ENCODE data around the gene NRTN. TPM values are rescaled to one million over a fixed set of nuclear protein-coding genes. Genes with fewer than 3 reads are reported as not detected.

The NRTN gene
- total RNA-seq, 1 donor from 2014 or later: 5.4 TPM

DNA sequence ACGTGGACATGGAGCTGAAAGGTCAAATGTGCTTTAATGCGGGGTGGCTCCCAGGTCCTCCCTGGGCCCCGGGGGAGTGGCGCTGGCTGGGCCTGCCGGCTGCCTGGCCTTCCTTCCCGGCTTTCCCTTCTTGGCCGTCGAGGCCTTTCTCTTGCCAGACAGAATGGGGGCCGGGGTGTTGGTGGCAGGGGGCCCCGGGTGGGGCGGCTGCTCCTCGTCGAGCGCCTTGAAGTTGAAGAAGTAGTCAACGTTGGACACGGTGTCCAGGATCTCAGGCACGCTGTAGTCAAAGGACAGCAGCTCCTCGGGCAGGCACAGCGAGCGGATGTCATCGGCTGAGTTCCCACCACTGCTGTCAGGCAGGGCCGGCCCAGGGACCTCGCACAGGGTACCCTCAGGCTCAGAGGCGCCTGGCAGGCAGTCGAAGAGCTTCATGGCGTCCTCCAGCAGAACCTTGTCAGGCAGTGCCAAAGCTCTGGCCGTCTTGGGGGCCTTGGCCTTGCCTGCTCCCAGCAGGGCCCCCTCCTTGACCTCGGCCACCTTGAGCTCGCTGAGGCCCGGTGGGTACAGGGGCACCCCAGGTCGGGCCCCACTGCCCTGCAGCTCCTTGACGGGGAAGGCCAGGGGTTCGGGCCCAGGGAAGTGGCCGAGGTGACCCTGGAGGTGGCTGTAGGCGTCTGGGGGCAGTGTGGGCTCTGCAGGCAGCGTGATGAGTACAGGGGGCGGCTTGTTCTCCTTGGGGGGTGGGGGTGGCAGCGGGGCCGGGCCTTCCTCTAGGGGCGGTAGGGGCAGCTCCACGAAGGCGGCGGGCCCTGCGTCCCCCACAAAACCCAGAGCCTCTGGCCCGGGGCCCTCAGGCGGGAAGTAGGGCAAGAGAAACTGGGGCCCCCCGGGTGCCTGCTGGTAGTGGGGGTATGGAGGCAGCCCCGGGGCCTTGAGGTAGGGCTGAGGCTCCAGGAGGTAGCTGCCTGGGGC, 21.6 kb upstream of the NRTN start:
- Mint-ChIP-seq H3K4me1 (ENCODE audit: unreplicated experiment) (no peaks in the 10 kb centered on the region), H3K4me3 (no peak overlapping the region), H3K27ac (no peak overlapping the region), H3K9me3 (no peaks in the 10 kb centered on the region), H3K36me3 (no peaks in the 10 kb centered on the region), H3K27me3 (no peaks in the 10 kb centered on the region)
- no peak for DNase-seq (ENCODE audit: extremely low spot score, unreplicated experiment)
- TF ChIP-seq, protein P1, sequence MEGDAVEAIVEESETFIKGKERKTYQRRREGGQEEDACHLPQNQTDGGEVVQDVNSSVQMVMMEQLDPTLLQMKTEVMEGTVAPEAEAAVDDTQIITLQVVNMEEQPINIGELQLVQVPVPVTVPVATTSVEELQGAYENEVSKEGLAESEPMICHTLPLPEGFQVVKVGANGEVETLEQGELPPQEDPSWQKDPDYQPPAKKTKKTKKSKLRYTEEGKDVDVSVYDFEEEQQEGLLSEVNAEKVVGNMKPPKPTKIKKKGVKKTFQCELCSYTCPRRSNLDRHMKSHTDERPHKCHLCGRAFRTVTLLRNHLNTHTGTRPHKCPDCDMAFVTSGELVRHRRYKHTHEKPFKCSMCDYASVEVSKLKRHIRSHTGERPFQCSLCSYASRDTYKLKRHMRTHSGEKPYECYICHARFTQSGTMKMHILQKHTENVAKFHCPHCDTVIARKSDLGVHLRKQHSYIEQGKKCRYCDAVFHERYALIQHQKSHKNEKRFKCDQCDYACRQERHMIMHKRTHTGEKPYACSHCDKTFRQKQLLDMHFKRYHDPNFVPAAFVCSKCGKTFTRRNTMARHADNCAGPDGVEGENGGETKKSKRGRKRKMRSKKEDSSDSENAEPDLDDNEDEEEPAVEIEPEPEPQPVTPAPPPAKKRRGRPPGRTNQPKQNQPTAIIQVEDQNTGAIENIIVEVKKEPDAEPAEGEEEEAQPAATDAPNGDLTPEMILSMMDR (conservative IDR thresholded peaks at IDR 0.05): no peak

- Mint-ChIP-seq H3K36me3 (no peaks in the 10 kb centered on the region), H3K27ac (no peak within 1 kb of the TSS), H3K27me3 (no peaks in the 10 kb centered on the region), H3K4me1 (ENCODE audit: unreplicated experiment) (no peaks in the 10 kb centered on the region), H3K4me3 (no peak within 1 kb of the TSS), H3K9me3 (no peaks in the 10 kb centered on the region)
- TF ChIP-seq, protein P1 (conservative IDR thresholded peaks at IDR 0.05): no peak
- no peak for DNase-seq (ENCODE audit: extremely low spot score, unreplicated experiment)
These were observed 20.2 kb upstream of the NRTN start, which contains the start of gene PRR22 for GRCh38 chr19:5784581-5785147. Gene PRR22, minus strand, starts transcription at chr19:5784746. Its CDS starts 86 bp downstream, at chr19:5784660.

DNA sequence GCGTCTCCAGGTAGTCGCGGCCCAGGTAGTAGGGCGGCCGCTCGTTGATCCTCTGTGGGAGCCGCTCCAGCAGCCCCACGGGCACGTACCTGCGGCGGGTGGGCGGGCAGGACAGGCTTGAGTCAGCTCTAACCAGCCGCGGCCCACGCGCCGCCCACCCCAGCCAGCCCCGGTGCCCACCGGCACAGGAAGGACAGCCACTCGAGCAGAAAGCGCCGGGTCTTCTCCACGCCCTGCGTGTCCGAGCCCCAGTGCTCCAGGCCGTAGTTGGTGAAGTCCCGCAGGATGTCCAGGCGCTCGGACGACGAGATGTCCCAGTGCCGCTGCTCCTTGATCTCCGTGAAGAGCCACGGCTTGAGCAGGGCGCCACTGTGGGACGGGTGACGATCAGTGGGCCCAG, 19.4 kb upstream of the NRTN start:
- TF ChIP-seq, protein P1 (conservative IDR thresholded peaks at IDR 0.05): no peak
- H3K27ac Mint-ChIP-seq: no peak overlapping the region
- DNase-seq (ENCODE audit: extremely low spot score, unreplicated experiment): no peak
- H3K9me3 Mint-ChIP-seq: no peaks in the 10 kb centered on the region
- H3K27me3 Mint-ChIP-seq: no peaks in the 10 kb centered on the region
- H3K36me3 Mint-ChIP-seq: peaks cover 4% of the 10 kb centered on the region
- H3K4me1 Mint-ChIP-seq (ENCODE audit: unreplicated experiment): peaks cover 3% of the 10 kb centered on the region
- no peak overlapping the region for H3K4me3 Mint-ChIP-seq

GRCh38 chr19:5786593-5787408, 18.1 kb upstream of the NRTN start:
- TF ChIP-seq, protein P1 (conservative IDR thresholded peaks at IDR 0.05): no peak
- no peak overlapping the region for H3K4me3 Mint-ChIP-seq
- H3K36me3 Mint-ChIP-seq: peaks cover 11% of the 10 kb centered on the region
- no peak for DNase-seq (ENCODE audit: extremely low spot score, unreplicated experiment)
- H3K27me3 Mint-ChIP-seq: no peaks in the 10 kb centered on the region
- peaks cover 10% of the 10 kb centered on the region for H3K4me1 Mint-ChIP-seq (ENCODE audit: unreplicated experiment)
- no peak overlapping the region for H3K27ac Mint-ChIP-seq
- peaks cover 5% of the 10 kb centered on the region for H3K9me3 Mint-ChIP-seq

GRCh38 chr19:5787409-5788182, 17.3 kb upstream of the NRTN start:
- TF ChIP-seq, protein P1 (conservative IDR thresholded peaks at IDR 0.05): no peak
- H3K36me3 Mint-ChIP-seq: peaks cover 11% of the 10 kb centered on the region
- H3K27ac Mint-ChIP-seq: no peak overlapping the region
- H3K4me1 Mint-ChIP-seq (ENCODE audit: unreplicated experiment): peaks cover 10% of the 10 kb centered on the region
- DNase-seq (ENCODE audit: extremely low spot score, unreplicated experiment): no peak
- no peak overlapping the region for H3K4me3 Mint-ChIP-seq
- peaks cover 5% of the 10 kb centered on the region for H3K9me3 Mint-ChIP-seq
- no peaks in the 10 kb centered on the region for H3K27me3 Mint-ChIP-seq
